Activated effector memory CD4-positive, alpha-beta T cell treated with Interleukin-2 at 50 U/mL for 16 hours (primary cell): ENCODE data around the gene PPWD1.
A peak's percentile ranks its signal among the peaks of the same experiment; 100 is the strongest.
"Not testable (repeated sequence)": the region's sequence is repeated elsewhere in the genome, so short reads cannot be mapped to it uniquely, and the experiment has no call there.

Source experiments
- DNase-seq: peaks from one replicate; pipeline ENCODE4 v3.0.0-alpha.2; 2020

Gene PPWD1

GRCh38 chr5:65562731-65563701 is at the start of gene PPWD1, which contains the start of gene CENPK:
Gene PPWD1, plus strand, starts transcription at chr5:65563296. Its CDS starts 15 bp downstream, at chr5:65563311.
Gene CENPK, minus strand, starts transcription at chr5:65563168. Its CDS starts 8,261 bp downstream, at chr5:65554907.
- peak; percentile 90 for DNase-seq

- DNase-seq, result no peak
Observed at GRCh38 chr5:65525726-65526125, 37.4 kb upstream of the PPWD1 start.

DNA sequence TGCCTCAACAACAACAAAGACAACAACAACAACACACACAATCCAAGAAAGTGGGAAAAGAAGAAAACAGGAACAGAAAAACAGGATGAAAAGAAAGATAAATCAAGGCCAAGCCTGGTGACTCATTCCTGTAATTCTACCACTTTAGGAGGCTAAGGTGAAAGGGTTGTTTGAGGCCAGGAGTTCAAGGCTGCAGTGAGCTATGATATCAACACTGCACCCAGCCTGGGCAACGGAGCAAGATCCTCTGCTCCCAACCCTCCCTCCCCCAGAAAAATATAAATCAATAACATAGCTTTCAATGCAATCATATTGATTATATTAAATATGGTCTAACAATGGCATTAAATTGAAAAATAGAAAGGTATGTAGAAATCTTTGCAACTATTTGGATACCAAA is 32.2 kb upstream of the PPWD1 start:
- no peak for DNase-seq

GRCh38 chr5:65535529-65535987 is 27.5 kb upstream of the PPWD1 start:
- no peak for DNase-seq

GRCh38 chr5:65539827-65540226 is 23.3 kb upstream of the PPWD1 start:
- no peak for DNase-seq

DNA sequence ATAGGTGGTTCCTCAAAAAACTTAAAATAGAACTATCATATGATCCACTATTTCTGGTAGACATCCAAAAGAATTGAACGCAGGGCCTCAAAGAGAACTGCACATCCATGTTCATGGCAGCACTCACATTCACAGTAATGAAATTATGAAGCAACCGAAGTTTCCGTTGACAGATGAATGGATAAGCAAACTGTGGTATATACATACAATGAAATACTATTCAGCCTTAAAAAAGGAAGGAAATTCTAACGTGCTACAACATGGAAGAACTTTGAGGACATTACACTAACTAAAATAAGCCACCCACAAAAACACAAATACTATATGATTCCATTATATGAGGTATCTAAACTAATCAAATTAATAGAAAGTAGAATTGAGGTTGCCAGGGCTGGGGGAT is 18.6 kb upstream of the PPWD1 start:
- DNase-seq, result no peak

- DNase-seq, result no peak
Observed at GRCh38 chr5:65546141-65546540, 17.0 kb upstream of the PPWD1 start.

DNA sequence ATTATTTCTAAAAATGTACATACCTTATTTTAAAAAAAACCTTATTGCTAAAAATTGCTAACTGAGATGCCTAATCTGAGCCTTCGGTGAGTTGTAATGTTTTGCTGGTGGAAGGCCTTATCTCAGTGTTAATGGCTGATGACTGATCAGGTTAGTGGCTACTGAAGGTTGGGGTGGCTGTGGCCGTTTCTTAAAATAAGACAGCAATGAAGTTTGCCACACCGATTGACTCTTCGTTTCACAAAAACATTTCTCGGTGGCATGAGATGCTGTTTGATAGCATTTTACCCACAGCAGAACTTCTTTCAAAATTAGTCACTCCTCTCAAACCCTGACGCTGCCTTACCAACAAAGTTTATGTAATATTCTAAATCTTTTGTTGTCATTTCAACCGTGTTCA is 14.8 kb upstream of the PPWD1 start:
- no peak for DNase-seq

- DNase-seq, result no peak
Observed at GRCh38 chr5:65553941-65554340, 9.2 kb upstream of the PPWD1 start.

DNA sequence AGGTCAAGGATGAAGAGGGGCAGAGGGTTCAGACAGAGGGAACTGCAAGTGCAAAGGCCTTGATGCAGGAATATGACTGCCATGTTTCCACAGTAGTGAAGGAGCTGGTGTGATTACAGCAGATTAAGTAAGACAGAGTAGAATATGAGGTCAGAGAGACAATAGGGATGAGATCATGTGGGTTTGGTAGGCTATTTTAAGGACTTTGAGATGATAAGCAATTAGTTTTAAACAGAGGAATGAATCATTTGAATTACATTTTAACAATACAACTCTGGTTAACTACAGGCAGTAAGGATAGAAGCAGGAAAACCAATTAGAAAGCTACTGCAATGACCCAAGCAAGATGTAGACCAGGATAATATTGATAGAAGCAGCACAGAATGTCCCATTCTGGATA is 7.8 kb upstream of the PPWD1 start:
- DNase-seq, result no peak

GRCh38 chr5:65556181-65556580 is 6.9 kb upstream of the PPWD1 start:
- no peak for DNase-seq

GRCh38 chr5:65556718-65557117 is 6.4 kb upstream of the PPWD1 start:
- no peak for DNase-seq

DNA sequence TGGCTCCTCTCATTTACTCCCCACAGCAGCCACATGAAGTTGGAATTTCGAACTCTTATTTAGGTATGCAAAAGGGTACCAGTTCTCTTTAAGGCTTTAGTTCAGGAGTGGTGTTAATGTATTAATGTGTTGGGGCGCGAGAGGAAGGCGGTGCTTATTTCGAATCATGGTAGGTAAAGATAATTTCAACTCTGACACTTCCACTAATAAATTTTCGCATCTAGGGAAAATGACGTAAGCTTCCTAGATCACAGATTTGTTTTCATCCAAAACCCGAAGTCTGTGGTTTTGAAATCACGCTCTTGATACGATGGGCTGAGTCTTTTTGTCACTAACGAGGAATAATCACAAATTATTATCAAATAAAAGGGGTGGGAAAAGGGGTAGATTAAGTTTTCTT is 681 bp downstream of the PPWD1 start:
- no peak for DNase-seq

GRCh38 chr5:65566505-65566904 is 3.4 kb downstream of the PPWD1 start:
- DNase-seq, result no peak

DNA sequence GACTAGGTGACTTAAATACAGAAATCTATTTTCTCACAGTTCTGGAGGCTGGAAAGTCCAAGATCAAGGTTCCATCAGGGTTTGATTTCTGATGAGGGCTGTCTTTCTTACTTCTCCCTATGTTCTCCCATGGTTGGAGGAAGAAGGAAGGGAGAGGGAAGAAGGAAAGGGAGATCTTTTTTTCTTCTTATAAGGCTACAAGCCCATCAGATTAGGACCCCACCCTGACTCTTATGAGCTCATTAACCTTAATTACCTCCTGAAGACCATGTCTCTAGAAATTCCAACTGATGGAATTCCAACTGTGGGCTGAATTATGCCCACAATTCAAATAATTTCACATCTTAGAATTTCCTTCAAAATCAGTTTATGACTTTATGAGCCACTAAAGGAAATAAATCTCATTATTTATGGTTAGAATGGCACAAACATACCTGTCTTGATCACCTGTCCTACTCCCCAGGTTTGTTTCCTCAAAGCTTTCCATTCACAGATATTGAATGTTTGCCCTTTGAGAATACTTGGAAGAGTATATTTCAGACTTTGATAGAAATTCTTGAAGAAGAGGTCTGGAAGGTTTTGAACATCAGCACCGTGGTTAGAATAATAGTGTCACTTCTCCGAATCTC is 7.6 kb downstream of the PPWD1 start:
- no peak for DNase-seq

GRCh38 chr5:65577141-65577540 is 14.0 kb downstream of the PPWD1 start:
- DNase-seq, result no peak

- no peak for DNase-seq
Observed at GRCh38 chr5:65588694-65589093, 25.6 kb downstream of the PPWD1 start.

- DNase-seq, result not testable (repeated sequence)
Observed at GRCh38 chr5:65601761-65602160, 38.7 kb downstream of the PPWD1 start.

GRCh38 chr5:65611524-65611923 is 48.4 kb downstream of the PPWD1 start:
- DNase-seq, result no peak

- no peak for DNase-seq
Observed at GRCh38 chr5:65612298-65612907, 49.3 kb downstream of the PPWD1 start.

DNA sequence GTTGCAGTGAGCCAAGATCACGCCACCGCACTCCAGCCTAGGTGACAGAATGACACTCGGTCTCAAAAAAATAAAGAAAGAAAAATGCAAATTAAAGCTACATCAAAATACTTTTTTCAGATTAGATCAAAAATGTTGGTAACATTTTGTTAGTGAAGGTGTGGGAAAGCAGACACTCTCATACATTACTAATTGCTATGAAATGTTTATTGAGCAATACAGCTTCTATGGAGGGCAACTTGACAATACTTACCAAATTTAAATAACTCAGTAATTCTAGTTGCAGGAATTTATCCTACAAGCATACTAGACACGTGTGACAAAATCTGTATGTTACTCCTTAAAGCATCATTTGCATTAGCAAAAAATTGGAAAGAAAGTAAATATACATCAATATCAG is 56.9 kb downstream of the PPWD1 start:
- no peak for DNase-seq

DNA sequence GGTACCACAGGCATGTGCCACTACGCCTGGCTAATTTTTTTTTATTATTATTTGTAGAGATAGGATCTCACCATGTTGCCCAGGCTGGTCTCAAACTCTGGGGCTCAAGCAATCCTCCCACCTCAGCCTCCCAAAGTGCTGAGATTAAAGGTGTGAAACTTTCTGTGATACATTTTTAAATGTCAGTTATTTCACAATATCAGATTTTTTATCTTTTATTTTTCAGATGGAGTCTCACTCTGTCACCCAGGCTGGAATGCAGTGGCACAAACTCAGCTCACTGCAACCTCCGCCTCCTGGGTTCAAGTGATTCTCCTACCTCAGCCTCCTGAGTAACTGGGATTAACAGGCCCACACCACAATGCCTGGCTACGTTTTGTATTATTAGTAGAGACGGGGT is 58.9 kb downstream of the PPWD1 start:
- DNase-seq, result not testable (repeated sequence)

- no peak for DNase-seq
Observed at GRCh38 chr5:65623482-65623881, 60.4 kb downstream of the PPWD1 start.
